Cardiac muscle cell (in vitro differentiated cells and primary cell): ENCODE measurements around the gene PCF11. TPM values are rescaled to one million over a fixed set of nuclear protein-coding genes. Genes with fewer than 3 reads are reported as not detected.

Experiments
- DNase-seq, 2 donors: peaks; one replicate each; pipeline versions ENCODE4 v3.0.0 to v3.0.0-alpha.2; 2010 to 2017; ENCODE audit warnings: low read depth in 1 of 2, low spot score in 1 of 2
- H3K27ac ChIP-seq: fragments of 200-600 bp; sonication (generic); 2 replicates; pipeline ENCODE4 v1.5.1; 2016
- H3K27me3 ChIP-seq: fragments of 200-600 bp; sonication (generic); 2 replicates; pipeline ENCODE4 v1.6.0; 2016; ENCODE audit warnings: control low read depth
- H3K36me3 ChIP-seq: fragments of 200-600 bp; sonication (generic); 2 replicates; pipeline ENCODE4 v1.5.1; 2016; ENCODE audit warnings: control low read depth
- H3K4me1 ChIP-seq: fragments of 200-600 bp; sonication (generic); 2 replicates; pipeline ENCODE4 v1.8.1; 2017; ENCODE audit warnings: low read depth, mild to moderate bottlenecking, mixed run types
- H3K4me3 ChIP-seq: fragments of 200-600 bp; sonication (generic); 2 replicates; pipeline ENCODE4 v1.5.1; 2016; ENCODE audit warnings: mild to moderate bottlenecking
- H3K9me3 ChIP-seq: fragments of 200-600 bp; sonication (generic); 2 replicates; pipeline ENCODE4 v1.5.1; 2017; ENCODE audit warnings: low read depth, mild to moderate bottlenecking, control low read depth
- polyA plus RNA-seq: library from polyadenylated mRNA; unstranded; fragments of >200 nt; fragmentation: Nextera tagmentation; extraction: Ambion mirVana; gene quantifications from 2 replicates; pipeline ENCODE4 v1.2.1, GENCODE V29; 2016
- total RNA-seq: library from RNA; depleted of rRNA; stranded (reverse); fragments of >200 nt; gene quantifications from 2 replicates; pipeline ENCODE4 v1.2.3, GENCODE V29; 2016
- TF ChIP-seq, protein P1 (sequence below): IDR thresholded peaks from 2 replicates; pipeline ENCODE4 v1.5.1; 2012; ENCODE audit warnings: low read depth, mild to moderate bottlenecking, low read length

PCF11 gene
- total and polyA plus RNA-seq, 2 experiments from 2014 or later: 14.5 to 204 TPM

DNA sequence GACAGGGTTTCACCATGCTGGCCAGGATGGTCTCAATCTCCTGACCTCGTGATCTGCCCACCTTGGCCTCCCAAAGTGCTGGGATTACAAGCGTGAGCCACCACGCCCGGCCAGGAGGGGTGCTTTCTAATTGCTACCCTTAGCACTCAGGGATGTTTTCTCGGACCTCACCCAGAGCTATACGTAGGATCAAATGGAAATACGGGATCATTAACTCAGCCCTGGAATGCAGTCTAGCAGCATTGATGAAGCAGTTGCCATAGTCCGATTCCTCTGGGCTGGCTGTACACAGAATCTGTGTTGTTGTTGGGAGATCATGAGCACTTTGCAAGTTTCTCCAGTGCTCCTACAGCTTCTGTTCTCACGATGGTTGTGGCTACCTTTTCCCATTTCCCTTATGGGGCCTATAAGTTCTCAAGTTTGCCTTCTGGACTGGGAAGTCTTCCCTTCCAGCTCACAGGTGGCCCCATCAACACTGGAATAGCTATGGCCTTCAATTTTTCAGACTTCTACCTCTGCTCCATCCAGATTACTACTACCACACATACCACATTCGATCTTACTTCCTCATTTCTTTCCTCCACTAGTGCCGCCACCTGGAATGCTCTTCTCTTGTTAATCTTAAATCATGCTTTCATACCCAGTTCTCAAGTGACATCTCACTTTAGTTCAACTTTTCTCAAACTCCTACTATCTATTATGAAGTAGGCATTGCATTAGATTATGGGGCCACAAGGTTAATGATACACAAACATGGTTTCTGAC, 16.1 kb upstream of the PCF11 start:
- no peaks in the 10 kb centered on the region for H3K36me3 ChIP-seq
- H3K4me1 ChIP-seq: no peaks in the 10 kb centered on the region
- H3K9me3 ChIP-seq: no peaks in the 10 kb centered on the region
- no peak for DNase-seq
- TF ChIP-seq, protein P1, sequence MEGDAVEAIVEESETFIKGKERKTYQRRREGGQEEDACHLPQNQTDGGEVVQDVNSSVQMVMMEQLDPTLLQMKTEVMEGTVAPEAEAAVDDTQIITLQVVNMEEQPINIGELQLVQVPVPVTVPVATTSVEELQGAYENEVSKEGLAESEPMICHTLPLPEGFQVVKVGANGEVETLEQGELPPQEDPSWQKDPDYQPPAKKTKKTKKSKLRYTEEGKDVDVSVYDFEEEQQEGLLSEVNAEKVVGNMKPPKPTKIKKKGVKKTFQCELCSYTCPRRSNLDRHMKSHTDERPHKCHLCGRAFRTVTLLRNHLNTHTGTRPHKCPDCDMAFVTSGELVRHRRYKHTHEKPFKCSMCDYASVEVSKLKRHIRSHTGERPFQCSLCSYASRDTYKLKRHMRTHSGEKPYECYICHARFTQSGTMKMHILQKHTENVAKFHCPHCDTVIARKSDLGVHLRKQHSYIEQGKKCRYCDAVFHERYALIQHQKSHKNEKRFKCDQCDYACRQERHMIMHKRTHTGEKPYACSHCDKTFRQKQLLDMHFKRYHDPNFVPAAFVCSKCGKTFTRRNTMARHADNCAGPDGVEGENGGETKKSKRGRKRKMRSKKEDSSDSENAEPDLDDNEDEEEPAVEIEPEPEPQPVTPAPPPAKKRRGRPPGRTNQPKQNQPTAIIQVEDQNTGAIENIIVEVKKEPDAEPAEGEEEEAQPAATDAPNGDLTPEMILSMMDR: no peak
- H3K4me3 ChIP-seq: no peak overlapping the region
- H3K27me3 ChIP-seq: no peaks in the 10 kb centered on the region
- no peak overlapping the region for H3K27ac ChIP-seq

DNA sequence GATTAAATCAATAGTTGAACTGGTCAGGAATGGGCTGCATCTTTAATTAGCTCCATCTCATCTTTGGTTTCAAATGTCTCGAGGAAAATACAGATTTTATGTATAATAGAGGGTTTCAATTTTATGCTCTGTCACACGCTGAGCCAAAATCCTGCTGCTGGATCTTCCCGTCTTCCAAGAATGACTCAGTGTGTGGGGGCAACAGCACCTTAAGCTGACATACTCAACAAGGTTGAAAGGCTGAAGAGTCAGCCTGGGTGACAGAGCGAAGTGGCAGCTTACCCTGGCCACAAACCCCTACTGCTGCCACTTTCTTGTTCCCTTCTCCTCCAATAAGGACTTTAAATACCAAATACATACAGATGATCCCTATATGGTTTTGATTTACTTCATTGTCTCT, 9.0 kb upstream of the PCF11 start:
- Histone ChIP-seq H3K9me3 (no peaks in the 10 kb centered on the region), H3K27me3 (no peaks in the 10 kb centered on the region), H3K4me1 (no peaks in the 10 kb centered on the region), H3K4me3 (no peak overlapping the region), H3K27ac (no peak overlapping the region), H3K36me3 (no peaks in the 10 kb centered on the region)
- TF ChIP-seq, protein P1: no peak
- no peak for DNase-seq

- H3K36me3 ChIP-seq: no peaks in the 10 kb centered on the region
- H3K4me1 ChIP-seq: no peaks in the 10 kb centered on the region
- no peak overlapping the region for H3K4me3 ChIP-seq
- TF ChIP-seq, protein P1: no peak
- H3K27me3 ChIP-seq: no peaks in the 10 kb centered on the region
- DNase-seq: no peak
- H3K9me3 ChIP-seq: no peaks in the 10 kb centered on the region
- no peak overlapping the region for H3K27ac ChIP-seq
Observed at GRCh38 chr11:83150450-83150849, 6.5 kb upstream of the PCF11 start.

DNA sequence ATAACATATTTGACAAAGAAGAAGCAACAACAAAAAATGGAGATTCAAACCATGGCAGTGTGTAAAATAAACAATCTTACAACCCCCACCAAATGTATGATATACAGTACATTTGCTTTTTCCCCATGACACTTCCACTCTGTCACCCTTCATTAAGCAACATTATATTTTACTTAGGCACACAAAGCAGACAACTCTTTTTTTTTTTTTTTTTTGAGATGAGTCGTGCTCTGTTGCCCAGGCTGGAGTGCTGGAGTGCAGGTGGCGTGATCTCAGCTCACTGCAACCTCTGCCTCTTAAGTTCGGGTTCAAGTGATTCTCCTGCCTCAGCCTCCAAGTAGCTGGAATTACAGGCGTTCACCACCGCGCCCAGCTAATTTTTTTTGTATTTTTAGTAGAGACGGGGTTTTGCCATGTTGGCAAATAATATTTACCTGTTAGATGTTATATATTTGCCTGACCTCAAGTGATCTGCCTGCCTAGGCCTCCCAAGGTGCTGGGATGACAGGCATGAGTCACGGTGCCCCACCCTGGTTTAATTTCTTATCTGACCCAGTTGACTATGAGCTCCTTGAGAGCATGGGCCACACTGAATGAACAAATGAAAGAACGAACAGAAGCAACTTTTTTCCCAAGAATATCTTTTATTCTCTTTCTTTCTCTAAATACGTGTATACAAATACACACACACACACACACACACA, 5.5 kb upstream of the PCF11 start:
- no peak for DNase-seq
- Histone ChIP-seq H3K27me3 (no peaks in the 10 kb centered on the region), H3K4me1 (no peaks in the 10 kb centered on the region), H3K36me3 (no peaks in the 10 kb centered on the region), H3K9me3 (no peaks in the 10 kb centered on the region), H3K4me3 (no peak overlapping the region), H3K27ac (no peak overlapping the region)
- TF ChIP-seq, protein P1: no peak

- H3K27ac ChIP-seq: no peak overlapping the region
- no peak for DNase-seq
- no peaks in the 10 kb centered on the region for H3K36me3 ChIP-seq
- no peak overlapping the region for H3K4me3 ChIP-seq
- H3K9me3 ChIP-seq: no peaks in the 10 kb centered on the region
- H3K27me3 ChIP-seq: no peaks in the 10 kb centered on the region
- H3K4me1 ChIP-seq: no peaks in the 10 kb centered on the region
- TF ChIP-seq, protein P1: no peak
Observed at GRCh38 chr11:83152264-83152663, 4.7 kb upstream of the PCF11 start.
